ENCODE data around the gene APLP2.

The APLP2 gene

DNA sequence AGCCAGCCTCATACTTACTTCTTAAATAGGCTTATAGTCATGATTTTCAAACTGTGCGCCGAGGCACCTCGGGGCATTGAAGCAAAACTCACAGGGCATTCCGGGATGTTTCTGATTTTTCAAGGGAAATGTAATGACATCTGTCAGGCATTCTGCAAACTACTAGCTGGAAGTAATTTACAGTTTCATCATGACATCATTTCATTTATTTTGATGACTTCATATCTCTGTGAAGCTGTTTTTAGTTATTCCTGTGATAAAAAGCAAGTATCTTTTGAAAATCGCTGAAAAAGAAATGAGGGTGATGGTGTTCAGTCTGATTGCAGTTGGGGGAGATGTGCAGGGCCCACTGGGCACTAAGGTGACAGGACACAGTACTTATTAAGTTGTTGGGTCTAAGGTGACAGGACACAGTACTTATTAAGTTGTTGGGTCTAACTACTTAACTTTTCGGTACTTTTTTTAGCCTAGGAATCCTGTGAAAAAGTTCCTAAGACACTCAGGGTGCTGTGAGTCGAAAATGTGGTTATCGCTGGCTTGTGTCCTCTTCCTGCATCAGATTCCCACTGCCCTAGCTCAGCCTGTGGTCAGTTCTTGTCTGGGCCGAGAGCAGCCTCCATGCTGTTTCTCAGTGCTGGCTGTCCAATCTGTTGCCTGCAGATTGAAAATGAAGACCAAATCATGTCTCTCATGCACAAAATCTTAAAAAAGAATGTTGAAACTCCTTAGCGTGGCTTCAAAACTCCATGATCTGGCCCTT lies 42.6 kb downstream of the APLP2 start:
- TF ChIP-seq, protein P1, sequence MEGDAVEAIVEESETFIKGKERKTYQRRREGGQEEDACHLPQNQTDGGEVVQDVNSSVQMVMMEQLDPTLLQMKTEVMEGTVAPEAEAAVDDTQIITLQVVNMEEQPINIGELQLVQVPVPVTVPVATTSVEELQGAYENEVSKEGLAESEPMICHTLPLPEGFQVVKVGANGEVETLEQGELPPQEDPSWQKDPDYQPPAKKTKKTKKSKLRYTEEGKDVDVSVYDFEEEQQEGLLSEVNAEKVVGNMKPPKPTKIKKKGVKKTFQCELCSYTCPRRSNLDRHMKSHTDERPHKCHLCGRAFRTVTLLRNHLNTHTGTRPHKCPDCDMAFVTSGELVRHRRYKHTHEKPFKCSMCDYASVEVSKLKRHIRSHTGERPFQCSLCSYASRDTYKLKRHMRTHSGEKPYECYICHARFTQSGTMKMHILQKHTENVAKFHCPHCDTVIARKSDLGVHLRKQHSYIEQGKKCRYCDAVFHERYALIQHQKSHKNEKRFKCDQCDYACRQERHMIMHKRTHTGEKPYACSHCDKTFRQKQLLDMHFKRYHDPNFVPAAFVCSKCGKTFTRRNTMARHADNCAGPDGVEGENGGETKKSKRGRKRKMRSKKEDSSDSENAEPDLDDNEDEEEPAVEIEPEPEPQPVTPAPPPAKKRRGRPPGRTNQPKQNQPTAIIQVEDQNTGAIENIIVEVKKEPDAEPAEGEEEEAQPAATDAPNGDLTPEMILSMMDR (IDR thresholded peaks at IDR 0.05; ENCODE audit: control insufficient read depth, extremely low read depth, insufficient read depth): no peak
- DNase-seq (ENCODE audit: low read depth): no peak
- H3K4me3 ChIP-seq (ENCODE audit: low read depth, low read length): no peak overlapping the region

DNA sequence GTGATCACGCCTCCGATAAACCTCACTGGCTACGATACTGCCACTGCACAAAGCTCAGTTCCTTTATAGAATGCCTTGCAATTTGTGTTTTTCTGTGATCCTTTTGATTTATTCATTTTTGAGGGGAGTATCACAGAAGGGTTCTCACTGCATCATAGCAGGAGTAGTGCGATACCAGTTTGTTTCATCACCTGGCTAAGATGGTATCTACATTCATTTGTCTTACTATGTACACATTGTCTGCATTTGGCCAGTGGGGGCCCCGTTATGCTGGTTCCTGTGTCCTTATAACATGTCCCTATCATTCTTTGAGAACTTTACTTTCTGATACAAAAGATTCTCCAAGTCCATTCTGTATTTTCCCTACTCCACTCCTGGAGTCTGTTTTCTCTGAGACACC lies 44.6 kb downstream of the APLP2 start:
- TF ChIP-seq, protein P1 (IDR thresholded peaks at IDR 0.05; ENCODE audit: control insufficient read depth, extremely low read depth, insufficient read depth): no peak
- no peak overlapping the region for H3K4me3 ChIP-seq (ENCODE audit: low read depth, low read length)
- DNase-seq (ENCODE audit: low read depth): peak; percentile 27

DNA sequence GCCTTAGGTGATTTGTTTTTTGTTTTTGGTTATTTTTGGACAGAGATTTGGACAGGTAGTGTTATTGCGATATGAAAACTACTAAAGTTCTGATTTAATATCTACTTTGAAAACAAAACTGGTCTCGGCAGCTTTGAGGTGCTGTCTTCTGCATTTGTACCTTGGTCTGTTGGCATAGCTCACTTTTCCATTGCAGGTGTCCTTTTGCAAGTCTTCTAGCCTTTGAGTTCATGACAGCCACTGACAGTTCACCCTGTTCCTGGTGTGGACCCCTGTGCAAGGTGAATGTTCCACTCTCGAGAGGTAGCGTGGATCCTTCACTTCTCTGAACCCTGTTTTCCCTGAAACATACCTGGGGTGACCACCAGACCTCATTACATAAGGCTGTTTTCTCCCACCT lies 45.0 kb downstream of the APLP2 start:
- H3K4me3 ChIP-seq (ENCODE audit: low read depth, low read length): no peak overlapping the region
- DNase-seq (ENCODE audit: low read depth): no peak
- TF ChIP-seq, protein P1 (IDR thresholded peaks at IDR 0.05; ENCODE audit: control insufficient read depth, extremely low read depth, insufficient read depth): no peak

DNA sequence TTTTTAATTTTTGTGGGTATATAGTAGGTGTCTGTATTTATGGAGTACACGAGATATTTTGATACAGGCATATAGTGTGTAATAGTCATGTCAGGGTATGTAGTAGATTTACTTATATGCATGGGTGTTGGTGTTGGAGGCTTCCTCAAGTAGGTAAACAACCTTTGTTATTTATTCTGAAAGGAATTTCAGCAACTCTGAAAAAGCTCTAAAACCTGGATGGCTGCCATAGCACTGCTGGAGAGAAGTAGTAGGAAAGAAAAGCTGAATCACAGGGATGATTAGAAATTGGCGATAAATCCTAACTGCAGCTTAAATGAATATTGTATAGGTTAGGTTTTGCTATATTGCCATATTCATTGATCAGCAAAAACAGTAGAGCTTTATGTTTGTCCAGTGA lies 45.5 kb downstream of the APLP2 start:
- TF ChIP-seq, protein P1 (IDR thresholded peaks at IDR 0.05; ENCODE audit: control insufficient read depth, extremely low read depth, insufficient read depth): no peak
- peak; percentile 67 for DNase-seq (ENCODE audit: low read depth)
- H3K4me3 ChIP-seq (ENCODE audit: low read depth, low read length): no peak overlapping the region

DNA sequence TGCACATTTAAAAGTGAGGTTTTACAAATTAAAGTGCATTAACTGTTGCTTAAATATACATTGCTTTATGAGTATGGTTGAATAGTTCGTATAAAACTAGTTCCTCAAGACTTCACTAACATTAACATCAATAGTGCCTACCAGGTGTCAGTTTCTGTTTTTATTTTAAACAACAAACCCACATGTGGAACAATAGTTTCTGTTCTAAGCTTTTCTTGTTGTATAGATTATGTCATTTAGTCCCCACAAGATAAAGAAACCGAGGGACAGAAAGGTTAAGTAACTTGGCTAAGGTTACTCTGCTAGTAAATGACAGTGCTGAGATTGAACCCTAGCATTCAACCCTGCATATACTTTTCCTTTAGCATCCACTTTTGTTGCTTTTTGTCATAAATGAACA lies 48.5 kb downstream of the APLP2 start:
- TF ChIP-seq, protein P1 (IDR thresholded peaks at IDR 0.05; ENCODE audit: control insufficient read depth, extremely low read depth, insufficient read depth): no peak
- no peak overlapping the region for H3K4me3 ChIP-seq (ENCODE audit: low read depth, low read length)
- DNase-seq (ENCODE audit: low read depth): no peak

DNA sequence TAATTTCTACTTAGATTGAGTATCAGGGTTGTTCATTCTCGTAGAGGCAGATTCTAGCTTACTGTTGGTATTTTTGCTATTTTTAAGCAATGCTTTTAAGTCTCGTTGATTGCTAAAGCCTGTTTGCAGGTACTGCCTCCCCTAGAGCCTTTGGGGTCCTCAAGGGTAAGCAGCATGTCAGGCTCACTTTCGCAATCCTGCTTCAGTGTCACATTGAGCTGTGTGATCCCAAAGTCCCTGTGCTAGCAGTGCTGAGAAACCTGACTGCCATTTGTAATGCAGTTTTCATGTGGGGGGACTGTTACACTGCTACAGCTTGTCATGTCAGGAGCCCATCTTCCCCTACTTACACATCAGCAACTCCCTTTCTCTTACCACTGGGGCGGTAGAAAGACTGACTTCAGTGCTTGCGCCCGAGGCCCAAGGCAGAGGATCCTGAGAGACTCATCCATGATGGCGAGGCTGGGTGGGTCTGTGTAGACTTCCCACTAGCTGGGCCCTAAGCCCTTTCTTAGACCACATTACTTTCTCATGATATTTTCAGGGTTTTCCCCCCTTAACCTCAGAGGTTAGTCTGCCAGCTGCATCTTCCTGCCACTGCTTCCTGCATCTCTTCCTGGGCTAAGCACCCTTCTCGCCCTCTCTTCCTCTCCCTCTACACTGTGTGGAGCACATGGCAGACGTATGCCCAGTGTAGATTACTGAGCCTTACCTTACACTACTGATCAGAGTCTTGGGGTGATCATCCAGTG lies 49.1 kb downstream of the APLP2 start:
- no peak for DNase-seq (ENCODE audit: low read depth)

More for the DNA sequence above, 49.1 kb downstream of the APLP2 start:
- TF ChIP-seq, protein P1 (IDR thresholded peaks at IDR 0.05; ENCODE audit: control insufficient read depth, extremely low read depth, insufficient read depth): no peak
- H3K4me3 ChIP-seq (ENCODE audit: low read depth, low read length): no peak overlapping the region

Measured in LNCaP clone FGC (cell line).